GM18867 (cell line): Measurements from ENCODE around the gene C9orf72.
"Not testable (repeated sequence)": the region's sequence is repeated elsewhere in the genome, so short reads cannot be mapped to it uniquely, and the experiment has no call there.

Source experiments
- ATAC-seq: cut with Tn5 transposase; IDR thresholded peaks from one replicate; pipeline ENCODE4 v1.9.1; 2021; ENCODE audit warnings: mild to moderate bottlenecking, moderate library complexity; ENCODE audit not compliant: unreplicated experiment

Gene C9orf72

DNA sequence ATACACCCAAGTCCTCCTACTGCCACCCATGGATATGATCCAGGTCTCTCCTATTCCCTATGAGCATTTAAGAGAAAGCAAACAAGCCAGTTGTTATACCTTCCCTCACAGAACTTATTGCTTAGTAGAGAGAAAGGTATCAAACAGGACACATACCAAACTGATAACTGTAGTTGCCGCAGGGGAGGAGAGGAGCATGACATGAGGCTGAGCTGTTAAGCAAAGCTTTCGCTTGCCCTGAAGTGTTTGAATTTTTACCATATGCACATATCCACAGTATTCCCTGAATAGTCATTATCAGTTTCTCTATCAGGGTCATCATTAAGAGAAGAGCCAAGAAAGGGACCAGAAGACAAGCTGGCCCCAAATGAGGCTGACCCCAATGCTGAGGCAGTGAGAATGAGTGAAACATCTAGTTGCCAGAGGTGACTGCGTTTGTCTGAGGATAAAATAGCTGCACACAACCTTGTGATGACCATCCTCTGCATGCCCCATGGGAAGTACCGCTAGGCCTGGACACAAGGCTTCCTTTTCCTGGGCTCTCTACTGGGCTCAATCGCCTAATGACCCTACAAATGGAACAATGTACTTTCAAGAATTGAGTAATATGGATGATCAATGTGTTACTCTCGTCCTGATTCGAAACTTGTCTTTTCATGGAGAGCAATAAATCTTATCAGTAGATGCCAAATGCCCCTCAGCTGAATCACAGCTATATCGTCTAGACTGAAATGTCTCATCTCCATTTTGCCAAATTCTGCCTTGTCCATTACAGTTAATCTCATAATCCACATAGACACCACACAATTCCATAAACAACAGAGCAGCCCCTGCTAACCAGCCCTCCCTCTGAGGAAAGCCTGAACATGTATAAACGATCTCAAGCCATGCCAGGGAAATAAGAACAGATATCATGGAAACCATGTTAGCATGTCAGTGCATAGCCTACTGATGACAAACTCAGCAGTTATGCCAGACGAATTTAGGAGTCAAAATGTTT is 53.5 kb downstream of the C9orf72 start:
- ATAC-seq: no peak

- ATAC-seq: no peak
Observed at GRCh38 chr9:27518809-27519208, 54.5 kb downstream of the C9orf72 start.

DNA sequence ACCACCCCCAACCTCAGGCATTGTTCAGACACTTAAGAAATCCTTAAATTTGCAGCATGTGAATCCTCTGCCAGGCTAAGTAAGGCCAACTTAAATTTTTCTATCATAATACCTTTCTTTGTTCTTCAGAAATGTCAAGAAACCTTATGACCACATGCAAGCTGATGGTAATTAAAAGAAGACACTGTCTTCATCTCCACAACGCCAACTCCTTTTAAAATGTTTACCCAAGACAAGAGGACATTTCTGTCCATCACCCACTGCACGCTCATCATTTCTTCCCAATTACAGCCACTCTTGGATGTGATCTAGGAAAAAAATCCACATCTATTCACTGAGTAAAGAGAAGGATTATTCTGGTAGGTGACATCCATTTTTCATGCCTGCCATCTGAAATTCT is 55.3 kb downstream of the C9orf72 start:
- ATAC-seq: no peak

DNA sequence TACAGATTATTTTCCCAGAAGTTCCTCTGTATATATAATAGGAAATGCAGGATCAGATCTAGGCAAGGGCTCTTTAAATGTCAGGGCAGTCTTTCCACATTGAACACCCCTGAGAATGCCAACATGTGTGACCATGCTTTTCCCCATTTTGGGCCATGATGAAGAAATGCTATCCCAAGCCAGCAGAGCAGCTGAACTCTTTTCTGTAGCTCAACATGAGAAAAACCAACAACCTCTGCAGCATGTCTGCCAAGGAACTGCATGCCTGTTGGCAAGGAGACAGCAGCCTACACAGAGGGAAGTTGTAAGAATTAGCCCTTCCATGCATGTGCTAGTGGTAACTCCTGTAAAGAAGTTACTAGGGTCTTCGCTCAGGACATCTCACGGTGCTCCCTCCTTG is 58.7 kb downstream of the C9orf72 start:
- ATAC-seq: no peak

DNA sequence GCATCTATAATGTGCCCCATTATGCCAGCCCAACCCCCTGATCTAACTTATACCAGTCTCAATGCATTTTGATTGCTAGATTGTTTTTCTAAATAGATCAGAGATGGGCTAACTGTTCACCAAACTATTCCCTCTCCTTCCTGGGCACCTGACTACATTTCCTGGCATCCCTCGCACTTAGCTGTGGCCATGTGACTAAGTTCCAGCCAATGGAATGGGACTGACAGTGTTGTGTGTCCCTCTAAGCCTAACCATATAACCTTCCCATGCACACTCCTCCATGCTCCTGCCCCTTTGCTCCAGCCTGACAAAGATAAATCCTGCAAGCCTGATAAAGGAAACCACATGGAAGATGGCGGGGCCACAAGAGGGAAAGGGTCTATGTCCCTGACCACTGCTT is 61.5 kb downstream of the C9orf72 start:
- no peak for ATAC-seq

DNA sequence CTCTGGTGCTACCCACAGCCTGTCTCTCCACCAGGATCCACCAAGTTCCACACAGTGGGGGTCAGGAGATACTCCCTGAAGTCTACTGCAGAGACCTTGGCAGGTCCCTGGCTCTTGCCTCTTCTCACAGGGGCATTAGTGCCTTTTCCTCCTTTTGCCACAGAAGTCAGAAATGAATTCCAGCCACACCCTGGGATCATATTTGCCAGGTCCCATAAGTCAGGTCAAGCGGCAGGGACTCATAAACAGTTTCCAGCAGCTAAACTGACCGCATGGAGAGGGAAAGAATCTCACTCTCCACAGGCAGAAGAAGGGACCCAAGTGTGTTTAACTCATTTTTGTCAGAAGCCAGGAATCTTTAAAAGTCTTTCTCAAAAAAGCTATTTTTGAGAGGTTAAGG is 62.5 kb downstream of the C9orf72 start:
- ATAC-seq: no peak

DNA sequence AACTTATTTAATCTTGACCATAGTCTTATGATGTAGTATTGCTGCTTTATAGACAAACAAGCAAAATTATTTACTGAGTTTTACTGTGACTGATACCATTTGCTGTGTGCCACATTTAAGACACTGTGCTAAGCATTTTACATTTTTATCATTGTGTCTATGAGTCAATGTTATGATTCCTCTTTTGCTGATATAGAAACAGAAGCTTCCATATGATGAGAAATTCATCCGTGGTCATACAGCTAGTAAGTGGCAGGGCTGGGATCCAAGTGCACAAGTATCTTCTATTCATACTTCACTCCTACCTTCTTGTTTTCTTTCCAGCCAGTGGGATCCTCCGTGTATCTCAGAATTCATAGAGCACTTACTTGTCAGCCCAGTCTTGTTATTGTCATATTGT is 66.3 kb downstream of the C9orf72 start:
- no peak for ATAC-seq

DNA sequence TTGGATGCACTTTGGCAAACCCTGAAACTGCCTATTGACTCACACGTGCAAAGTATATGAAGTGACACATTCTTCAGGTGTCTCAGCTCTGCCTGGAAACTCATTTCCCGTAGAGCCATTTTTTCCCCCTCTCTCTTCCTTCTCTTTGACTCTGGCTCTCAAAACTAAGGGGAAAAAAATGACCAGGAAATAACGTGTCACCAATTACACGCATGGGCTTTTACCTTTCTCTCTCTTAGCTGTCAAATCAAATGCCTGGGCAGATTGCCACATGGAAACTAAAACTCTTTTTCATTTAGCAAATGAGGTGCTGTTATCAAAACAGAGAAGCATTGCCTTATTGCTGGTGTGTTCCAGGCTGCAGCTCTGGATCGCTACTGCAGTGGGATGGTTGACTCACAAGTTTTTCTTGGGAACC is 67.5 kb downstream of the C9orf72 start:
- ATAC-seq: no peak

GRCh38 chr9:27504259-27504658 is 69.0 kb downstream of the C9orf72 start:
- ATAC-seq: no peak

GRCh38 chr9:27503623-27504022 is 69.7 kb downstream of the C9orf72 start:
- ATAC-seq: no peak

DNA sequence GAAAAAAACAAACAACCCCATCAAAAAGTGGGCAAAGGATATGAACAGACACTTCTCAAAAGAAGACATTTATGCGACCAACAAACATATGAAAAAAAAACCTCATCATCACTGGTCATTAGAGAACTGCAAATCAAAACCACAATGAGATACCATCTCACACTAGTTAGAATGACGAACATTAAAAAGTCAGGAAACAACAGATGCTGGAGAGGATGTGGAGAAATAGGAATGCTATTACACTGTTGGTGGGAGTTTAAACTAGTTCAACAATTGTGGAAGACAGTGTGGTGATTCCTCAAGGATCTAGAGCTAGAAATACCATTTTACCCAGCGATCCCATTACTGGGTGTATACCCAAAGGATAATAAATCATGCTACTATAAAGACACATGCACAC is 72.4 kb downstream of the C9orf72 start:
- ATAC-seq: not testable (repeated sequence)

GRCh38 chr9:27499451-27499850 is 73.8 kb downstream of the C9orf72 start:
- peak; percentile 55 for ATAC-seq

DNA sequence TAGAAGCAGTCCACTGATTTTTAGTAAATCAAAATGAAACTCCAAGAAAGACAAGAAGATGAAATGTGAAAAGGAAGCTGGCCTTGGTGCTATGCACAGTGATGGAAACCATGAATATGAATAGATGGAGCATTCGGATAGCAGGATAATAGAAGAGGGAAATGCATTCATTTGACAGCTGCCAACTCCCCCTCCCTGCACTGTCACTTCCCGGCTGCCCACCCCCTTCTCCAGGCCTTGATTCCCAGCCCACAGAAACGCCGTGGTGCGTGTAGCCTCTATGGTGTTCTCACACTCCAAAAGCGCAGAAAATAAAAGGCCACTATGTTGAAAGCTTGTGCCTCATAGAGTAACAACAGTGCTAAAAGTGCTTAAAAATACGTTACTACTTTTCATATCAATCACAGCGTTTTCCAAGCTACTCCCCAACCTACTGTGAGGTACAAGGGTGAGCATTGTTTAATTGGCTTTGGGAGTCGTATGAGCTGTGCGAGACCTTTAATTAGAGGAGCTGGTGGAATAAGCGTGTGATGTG is 75.3 kb downstream of the C9orf72 start:
- ATAC-seq: no peak
